Liver (tissue), 3 donors: Measurements from ENCODE around the gene ITCH.

Source experiments
- EGR1 ChIP-seq, 2 donors: IDR thresholded peaks; 2 replicates each; pipeline ENCODE4 v1.6.1; 2016 to 2018; ENCODE audit warnings: antibody characterized with exemption in 2 of 2, low read depth in 2 of 2
- GABPA ChIP-seq, 2 donors: IDR thresholded peaks in 1 of 2; conservative IDR thresholded peaks in 1 of 2; 2 replicates each; pipeline ENCODE4 v1.6.1; 2016; ENCODE audit warnings: antibody characterized with exemption in 2 of 2, mild to moderate bottlenecking in 1 of 2, moderate library complexity in 1 of 2
- HNF4G ChIP-seq: IDR thresholded peaks from 2 replicates; pipeline ENCODE4 v1.6.1; 2016; ENCODE audit warnings: antibody characterized with exemption
- JUND ChIP-seq, 2 donors: IDR thresholded peaks; 2 replicates each; pipeline ENCODE4 v1.6.1; 2016; ENCODE audit warnings: antibody characterized with exemption in 2 of 2
- RAD21 ChIP-seq, 2 donors: IDR thresholded peaks; 2 replicates each; pipeline ENCODE4 v1.6.1; 2016; ENCODE audit warnings: antibody characterized with exemption in 2 of 2, mild to moderate bottlenecking in 2 of 2
- RXRA ChIP-seq, 2 donors: IDR thresholded peaks; 2 replicates each; pipeline ENCODE4 v1.6.1; 2017 to 2018; ENCODE audit warnings: antibody characterized with exemption in 2 of 2, mild to moderate bottlenecking in 1 of 2
- SP1 ChIP-seq: IDR thresholded peaks from 2 replicates; pipeline ENCODE4 v1.6.1; 2018; ENCODE audit warnings: antibody characterized with exemption, mild to moderate bottlenecking
- TAF1 ChIP-seq: conservative IDR thresholded peaks from 2 replicates; pipeline ENCODE4 v1.6.1; 2016; ENCODE audit warnings: antibody characterized with exemption, mild to moderate bottlenecking
- YY1 ChIP-seq: IDR thresholded peaks from 2 replicates; pipeline ENCODE4 v1.6.1; 2016; ENCODE audit warnings: antibody characterized with exemption, mild to moderate bottlenecking
- TF ChIP-seq, protein P1 (sequence below): IDR thresholded peaks from 2 replicates; pipeline ENCODE4 v1.6.1; 2016; ENCODE audit warnings: antibody characterized with exemption
- TF ChIP-seq, protein P2 (sequence below): fragments of 150-350 bp; IDR thresholded peaks from 2 replicates; pipeline ENCODE4 v1.5.1; 2017; ENCODE audit warnings: improper control_type of control experiment, low read depth, low read length; ENCODE audit not compliant: missing input control
- TF ChIP-seq, protein P3 (sequence below): IDR thresholded peaks from 2 replicates; pipeline ENCODE4 v1.6.1; 2016; ENCODE audit warnings: antibody characterized with exemption
- donor health status: healthy.
- donor health status: healthy.

DNA sequence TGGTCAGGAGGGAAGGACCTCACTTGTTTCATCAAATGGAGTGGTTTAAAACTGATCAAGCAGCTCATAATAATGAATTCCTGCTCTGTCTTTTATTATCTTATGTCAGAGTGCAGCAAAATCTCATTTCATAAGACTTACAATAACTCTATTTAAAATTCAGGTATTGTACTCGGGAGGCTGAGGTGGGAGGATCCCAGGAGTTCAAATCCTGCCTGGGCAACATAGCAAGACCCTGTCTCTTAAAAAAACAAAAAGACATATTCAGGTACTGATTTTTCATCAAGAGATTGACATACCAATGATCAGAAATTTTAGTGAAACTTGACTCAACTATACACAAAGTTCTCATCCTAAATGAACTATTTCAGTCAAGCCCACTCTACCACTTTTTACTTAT is 147.5 kb downstream of the ITCH start:
- TF ChIP-seq, protein P1, sequence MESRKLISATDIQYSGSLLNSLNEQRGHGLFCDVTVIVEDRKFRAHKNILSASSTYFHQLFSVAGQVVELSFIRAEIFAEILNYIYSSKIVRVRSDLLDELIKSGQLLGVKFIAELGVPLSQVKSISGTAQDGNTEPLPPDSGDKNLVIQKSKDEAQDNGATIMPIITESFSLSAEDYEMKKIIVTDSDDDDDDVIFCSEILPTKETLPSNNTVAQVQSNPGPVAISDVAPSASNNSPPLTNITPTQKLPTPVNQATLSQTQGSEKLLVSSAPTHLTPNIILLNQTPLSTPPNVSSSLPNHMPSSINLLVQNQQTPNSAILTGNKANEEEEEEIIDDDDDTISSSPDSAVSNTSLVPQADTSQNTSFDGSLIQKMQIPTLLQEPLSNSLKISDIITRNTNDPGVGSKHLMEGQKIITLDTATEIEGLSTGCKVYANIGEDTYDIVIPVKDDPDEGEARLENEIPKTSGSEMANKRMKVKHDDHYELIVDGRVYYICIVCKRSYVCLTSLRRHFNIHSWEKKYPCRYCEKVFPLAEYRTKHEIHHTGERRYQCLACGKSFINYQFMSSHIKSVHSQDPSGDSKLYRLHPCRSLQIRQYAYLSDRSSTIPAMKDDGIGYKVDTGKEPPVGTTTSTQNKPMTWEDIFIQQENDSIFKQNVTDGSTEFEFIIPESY = no peak
- TF ChIP-seq, protein P2, sequence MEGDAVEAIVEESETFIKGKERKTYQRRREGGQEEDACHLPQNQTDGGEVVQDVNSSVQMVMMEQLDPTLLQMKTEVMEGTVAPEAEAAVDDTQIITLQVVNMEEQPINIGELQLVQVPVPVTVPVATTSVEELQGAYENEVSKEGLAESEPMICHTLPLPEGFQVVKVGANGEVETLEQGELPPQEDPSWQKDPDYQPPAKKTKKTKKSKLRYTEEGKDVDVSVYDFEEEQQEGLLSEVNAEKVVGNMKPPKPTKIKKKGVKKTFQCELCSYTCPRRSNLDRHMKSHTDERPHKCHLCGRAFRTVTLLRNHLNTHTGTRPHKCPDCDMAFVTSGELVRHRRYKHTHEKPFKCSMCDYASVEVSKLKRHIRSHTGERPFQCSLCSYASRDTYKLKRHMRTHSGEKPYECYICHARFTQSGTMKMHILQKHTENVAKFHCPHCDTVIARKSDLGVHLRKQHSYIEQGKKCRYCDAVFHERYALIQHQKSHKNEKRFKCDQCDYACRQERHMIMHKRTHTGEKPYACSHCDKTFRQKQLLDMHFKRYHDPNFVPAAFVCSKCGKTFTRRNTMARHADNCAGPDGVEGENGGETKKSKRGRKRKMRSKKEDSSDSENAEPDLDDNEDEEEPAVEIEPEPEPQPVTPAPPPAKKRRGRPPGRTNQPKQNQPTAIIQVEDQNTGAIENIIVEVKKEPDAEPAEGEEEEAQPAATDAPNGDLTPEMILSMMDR = no peak
- TF ChIP-seq JUND (IDR thresholded peaks at IDR 0.05) (no peak), YY1 (no peak), TAF1 (no peak), GABPA (IDR thresholded peaks at IDR 0.05 in 1 of 2, conservative IDR thresholded peaks at IDR 0.05 in 1 of 2) (no peak), EGR1 (IDR thresholded peaks at IDR 0.05; ENCODE audit: low read depth in 2 of 2) (no peak), RAD21 (IDR thresholded peaks at IDR 0.05) (no peak), HNF4G (no peak), RXRA (IDR thresholded peaks at IDR 0.05) (no peak), SP1 (no peak)
- TF ChIP-seq, protein P3, sequence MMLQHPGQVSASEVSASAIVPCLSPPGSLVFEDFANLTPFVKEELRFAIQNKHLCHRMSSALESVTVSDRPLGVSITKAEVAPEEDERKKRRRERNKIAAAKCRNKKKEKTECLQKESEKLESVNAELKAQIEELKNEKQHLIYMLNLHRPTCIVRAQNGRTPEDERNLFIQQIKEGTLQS = no peak
